Liver (tissue), 9 donors: ENCODE measurements around the gene C11orf68. TPM values are rescaled to one million over a fixed set of nuclear protein-coding genes. Genes with fewer than 3 reads are reported as not detected.

ENCODE experiments used
- DNase-seq: peaks from one replicate; pipeline ENCODE4 v3.0.0-alpha.2; 2017; ENCODE audit warnings: low spot score
- H3K27ac ChIP-seq, 2 donors: one replicate each; pipeline ENCODE4 v1.7.0; 2013; ENCODE audit warnings: inconsistent platforms in 2 of 2, low read length in 2 of 2, control low read depth in 1 of 2, low read depth in 1 of 2, mild to moderate bottlenecking in 1 of 2
- H3K27me3 ChIP-seq, 4 donors: one replicate each; pipeline versions ENCODE4 v1.6.1 to v1.7.0; 2013; ENCODE audit warnings: low read length in 3 of 4, inconsistent platforms in 1 of 4, mild to moderate bottlenecking in 1 of 4, moderate library complexity in 1 of 4; ENCODE audit not compliant: control insufficient read depth in 4 of 4, insufficient read depth in 4 of 4
- H3K36me3 ChIP-seq, 4 donors: one replicate each; pipeline versions ENCODE4 v1.6.1 to v1.7.0; 2013; ENCODE audit warnings: low read length in 3 of 4, mild to moderate bottlenecking in 3 of 4, low read depth in 1 of 4, moderate library complexity in 1 of 4; ENCODE audit not compliant: control insufficient read depth in 4 of 4, insufficient read depth in 3 of 4
- H3K4me1 ChIP-seq, 4 donors: one replicate each; pipeline versions ENCODE4 v1.6.1 to v1.7.0; 2013; ENCODE audit warnings: low read length in 3 of 4, mild to moderate bottlenecking in 3 of 4, moderate library complexity in 1 of 4; ENCODE audit not compliant: control insufficient read depth in 4 of 4, insufficient read depth in 4 of 4
- H3K4me3 ChIP-seq, 3 donors: one replicate each; pipeline versions ENCODE4 v1.6.1 to v1.7.0; 2013; ENCODE audit warnings: low read length in 3 of 3, control low read depth in 1 of 3, low read depth in 1 of 3, mild to moderate bottlenecking in 1 of 3
- H3K9ac ChIP-seq, 2 donors: one replicate each; pipeline ENCODE4 v1.7.0; 2013; ENCODE audit warnings: low read length in 2 of 2, mild to moderate bottlenecking in 2 of 2, moderate library complexity in 2 of 2, control low read depth in 1 of 2, low read depth in 1 of 2
- H3K9me3 ChIP-seq, 4 donors: one replicate each; pipeline versions ENCODE4 v1.6.1 to v1.7.0; 2013; ENCODE audit warnings: low read length in 3 of 4; ENCODE audit not compliant: control insufficient read depth in 4 of 4
- ATF3 ChIP-seq: IDR thresholded peaks from 2 replicates; pipeline ENCODE4 v1.6.1; 2016; ENCODE audit warnings: antibody characterized with exemption
- CTCF ChIP-seq: fragments of 150-350 bp; IDR thresholded peaks from 2 replicates; pipeline ENCODE4 v1.5.1; 2017; ENCODE audit warnings: improper control_type of control experiment, low read depth, low read length; ENCODE audit not compliant: missing input control
- EGR1 ChIP-seq, 2 donors: IDR thresholded peaks; 2 replicates each; pipeline ENCODE4 v1.6.1; 2016 to 2018; ENCODE audit warnings: antibody characterized with exemption in 2 of 2, low read depth in 2 of 2
- GABPA ChIP-seq, 2 donors: IDR thresholded peaks in 1 of 2; conservative IDR thresholded peaks in 1 of 2; 2 replicates each; pipeline ENCODE4 v1.6.1; 2016; ENCODE audit warnings: antibody characterized with exemption in 2 of 2, mild to moderate bottlenecking in 1 of 2, moderate library complexity in 1 of 2
- JUND ChIP-seq, 2 donors: IDR thresholded peaks; 2 replicates each; pipeline ENCODE4 v1.6.1; 2016; ENCODE audit warnings: antibody characterized with exemption in 2 of 2
- MAX ChIP-seq: IDR thresholded peaks from 2 replicates; pipeline ENCODE4 v1.6.1; 2016; ENCODE audit warnings: antibody characterized with exemption
- NR2F2 ChIP-seq: IDR thresholded peaks from 2 replicates; pipeline ENCODE4 v1.6.1; 2016; ENCODE audit warnings: antibody characterized with exemption
- RAD21 ChIP-seq, 2 donors: IDR thresholded peaks; 2 replicates each; pipeline ENCODE4 v1.6.1; 2016; ENCODE audit warnings: antibody characterized with exemption in 2 of 2, mild to moderate bottlenecking in 2 of 2
- REST ChIP-seq: IDR thresholded peaks from 2 replicates; pipeline ENCODE4 v1.6.1; 2016; ENCODE audit warnings: antibody characterized with exemption, mild to moderate bottlenecking
- RXRA ChIP-seq, 2 donors: IDR thresholded peaks; 2 replicates each; pipeline ENCODE4 v1.6.1; 2017 to 2018; ENCODE audit warnings: antibody characterized with exemption in 2 of 2, mild to moderate bottlenecking in 1 of 2
- SP1 ChIP-seq: IDR thresholded peaks from 2 replicates; pipeline ENCODE4 v1.6.1; 2018; ENCODE audit warnings: antibody characterized with exemption, mild to moderate bottlenecking
- TAF1 ChIP-seq: conservative IDR thresholded peaks from 2 replicates; pipeline ENCODE4 v1.6.1; 2016; ENCODE audit warnings: antibody characterized with exemption, mild to moderate bottlenecking
- WGBS: extraction: QIAGEN DNeasy Blood & Tissue Kit; methylation state at CpG from one replicate; pipeline ENCODE4 v1.1.7; 2013; 5-methylcytosine and 5-hydroxymethylcytosine counted together
- polyA plus RNA-seq, 2 donors: library from polyadenylated mRNA; stranded (reverse) in 1 of 2; unstranded in 1 of 2; fragments of 200-250 nt in 1 of 2; fragments of >200 nt in 1 of 2; fragmentation: Nextera tagmentation in 1 of 2; extraction: Ambion mirVana in 1 of 2; gene quantifications; one replicate each; pipeline versions ENCODE4 v1.2.1 to v1.2.3, GENCODE V29; 2013 to 2015
- total RNA-seq, 2 donors: library from RNA; depleted of rRNA; stranded (reverse); fragments of >200 nt; gene quantifications; one replicate each; pipeline ENCODE4 v1.2.3, GENCODE V29; 2014
- donor health status: healthy.
- donor health status: healthy.
- donor health status: healthy.
- donor health status: healthy.
- donor health status: healthy.

C11orf68 gene
- total and polyA plus RNA-seq, 4 donors, result 4.4 to 15.4 (median 11.2) TPM

GRCh38 chr11:65867284-65868071, 51.4 kb downstream of the C11orf68 start:
- H3K4me3 ChIP-seq, result no peak overlapping the region
- no peak for DNase-seq
- no peak for TF ChIP-seq REST
- TF ChIP-seq GABPA (IDR thresholded peaks at IDR 0.05 in 1 of 2, conservative IDR thresholded peaks at IDR 0.05 in 1 of 2), result no peak
- no peak for TF ChIP-seq RXRA (IDR thresholded peaks at IDR 0.05)
- TF ChIP-seq SP1, result no peak
- TF ChIP-seq NR2F2, result no peak
- no peak for TF ChIP-seq ATF3
- TF ChIP-seq JUND (IDR thresholded peaks at IDR 0.05), result no peak
- no peak for TF ChIP-seq RAD21 (IDR thresholded peaks at IDR 0.05)
- TF ChIP-seq MAX, result no peak
- no peak for TF ChIP-seq TAF1
- TF ChIP-seq CTCF, result no peak
- TF ChIP-seq EGR1 (IDR thresholded peaks at IDR 0.05; ENCODE audit: low read depth in 2 of 2), result no peak
- peaks cover 16 to 42% (median 21%) of the 10 kb centered on the region in 4 donors for H3K36me3 ChIP-seq
- H3K4me1 ChIP-seq, result peaks cover 0 to 10% (median 1%) of the 10 kb centered on the region in 4 donors
- no peaks in the 10 kb centered on the region for H3K27me3 ChIP-seq
- 78% methylated on average over 29 of the region's 29 CpGs for WGBS
- no peak overlapping the region for H3K9ac ChIP-seq
- no peak overlapping the region for H3K27ac ChIP-seq
- H3K9me3 ChIP-seq, result no peaks in the 10 kb centered on the region

Other genes with a start within 250 kb of the C11orf68 start
- 10 to 100 TPM; 16.1 to 20.7 TPM for gene KAT5, start 206.8 kb downstream of the C11orf68 start, total RNA-seq
- 10 to 100 TPM; 15.5 to 22.9 TPM for gene KAT5, start 206.8 kb downstream of the C11orf68 start, polyA plus RNA-seq
- gene RNASEH2C, start 198.3 kb downstream of the C11orf68 start, total RNA-seq, result 10 to 100 TPM; 20.5 to 32.4 TPM
- gene RNASEH2C, start 198.3 kb downstream of the C11orf68 start, polyA plus RNA-seq, result 10 to 100 TPM; 45.7 to 72.1 TPM
- gene AP5B1, start 138.1 kb downstream of the C11orf68 start, total RNA-seq, result 10 to 100 TPM in 1 of 2 donors, 1 to 10 TPM in 1; 4.7 to 10.8 TPM
- gene AP5B1, start 138.1 kb downstream of the C11orf68 start, polyA plus RNA-seq, result 1 to 10 TPM; 2.0 to 5.2 TPM
- under 1 TPM in 1 of 2 donors, not detected in 1; 0.05 TPM for gene OVOL1, start 132.0 kb downstream of the C11orf68 start, total RNA-seq
- gene OVOL1, start 132.0 kb downstream of the C11orf68 start, polyA plus RNA-seq, result not detected
- gene SNX32, start 85.1 kb downstream of the C11orf68 start, total RNA-seq, result under 1 TPM; under 0.01 to 0.09 TPM
- under 1 TPM; 0.02 to 0.38 TPM for gene SNX32, start 85.1 kb downstream of the C11orf68 start, polyA plus RNA-seq
- gene CFL1, start 60.9 kb downstream of the C11orf68 start, total RNA-seq, result 100 to 1,000 TPM; 184 to 186 TPM
- 100 to 1,000 TPM; 377 to 498 TPM for gene CFL1, start 60.9 kb downstream of the C11orf68 start, polyA plus RNA-seq
- gene MUS81, start 58.6 kb downstream of the C11orf68 start, total RNA-seq, result 10 to 100 TPM; 20.2 to 24.7 TPM
- gene MUS81, start 58.6 kb downstream of the C11orf68 start, polyA plus RNA-seq, result 10 to 100 TPM; 11.0 to 12.9 TPM
- 1 to 10 TPM; 5.0 to 5.2 TPM for gene EFEMP2, start 46.3 kb downstream of the C11orf68 start, total RNA-seq
- gene EFEMP2, start 46.3 kb downstream of the C11orf68 start, polyA plus RNA-seq, result 10 to 100 TPM in 1 of 2 donors, 1 to 10 TPM in 1; 5.5 to 10.7 TPM
- 1 to 10 TPM; 1.3 to 2.9 TPM for gene CTSW, start 39.2 kb downstream of the C11orf68 start, total RNA-seq
- 1 to 10 TPM; 2.0 to 2.2 TPM for gene CTSW, start 39.2 kb downstream of the C11orf68 start, polyA plus RNA-seq
- 10 to 100 TPM; 23.7 to 45.4 TPM for gene FIBP, start 30.6 kb downstream of the C11orf68 start, total RNA-seq
- 10 to 100 TPM; 27.2 to 30.9 TPM for gene FIBP, start 30.6 kb downstream of the C11orf68 start, polyA plus RNA-seq
- gene CCDC85B, start 28.4 kb downstream of the C11orf68 start, total RNA-seq, result 1 to 10 TPM; 6.8 to 7.0 TPM
- 10 to 100 TPM in 1 of 2 donors, 1 to 10 TPM in 1; 4.3 to 12.6 TPM for gene CCDC85B, start 28.4 kb downstream of the C11orf68 start, polyA plus RNA-seq
- under 1 TPM in 1 of 2 donors, not detected in 1; 0.17 TPM for gene FOSL1, start 18.7 kb downstream of the C11orf68 start, total RNA-seq
- gene FOSL1, start 18.7 kb downstream of the C11orf68 start, polyA plus RNA-seq, result under 1 TPM in 1 of 2 donors, not detected in 1; 0.20 TPM
- 10 to 100 TPM; 18.1 to 47.2 TPM for gene DRAP1, start 364 bp upstream of the C11orf68 start, total RNA-seq
- 10 to 100 TPM; 37.3 to 57.3 TPM for gene DRAP1, start 364 bp upstream of the C11orf68 start, polyA plus RNA-seq
- gene TSGA10IP, start 26.4 kb upstream of the C11orf68 start, total RNA-seq, result not detected
- under 1 TPM in 1 of 2 donors, not detected in 1; 0.02 TPM for gene TSGA10IP, start 26.4 kb upstream of the C11orf68 start, polyA plus RNA-seq
- gene SART1, start 42.7 kb upstream of the C11orf68 start, total RNA-seq, result 10 to 100 TPM; 15.1 to 24.3 TPM
- 10 to 100 TPM; 13.6 to 15.1 TPM for gene SART1, start 42.7 kb upstream of the C11orf68 start, polyA plus RNA-seq
- gene EIF1AD, start 83.1 kb upstream of the C11orf68 start, total RNA-seq, result 10 to 100 TPM; 15.9 to 18.2 TPM
- 10 to 100 TPM in 1 of 2 donors, 1 to 10 TPM in 1; 6.3 to 12.6 TPM for gene EIF1AD, start 83.1 kb upstream of the C11orf68 start, polyA plus RNA-seq
- gene BANF1, start 83.4 kb upstream of the C11orf68 start, total RNA-seq, result 10 to 100 TPM; 10.7 to 11.1 TPM
- gene BANF1, start 83.4 kb upstream of the C11orf68 start, polyA plus RNA-seq, result 10 to 100 TPM; 83.0 to 100.0 TPM
- not detected for gene CST6, start 92.9 kb upstream of the C11orf68 start, total RNA-seq
- not detected for gene CST6, start 92.9 kb upstream of the C11orf68 start, polyA plus RNA-seq
- under 1 TPM in 1 of 2 donors, not detected in 1; 0.17 TPM for gene CATSPER1, start 107.4 kb upstream of the C11orf68 start, total RNA-seq
- gene CATSPER1, start 107.4 kb upstream of the C11orf68 start, polyA plus RNA-seq, result not detected
- gene GAL3ST3, start 130.1 kb upstream of the C11orf68 start, total RNA-seq, result not detected
- not detected for gene GAL3ST3, start 130.1 kb upstream of the C11orf68 start, polyA plus RNA-seq
- gene SF3B2, start 133.3 kb upstream of the C11orf68 start, total RNA-seq, result 10 to 100 TPM; 55.7 to 67.6 TPM
- 10 to 100 TPM; 50.5 to 58.7 TPM for gene SF3B2, start 133.3 kb upstream of the C11orf68 start, polyA plus RNA-seq
- 1 to 10 TPM; 7.1 to 9.1 TPM for gene PACS1, start 151.2 kb upstream of the C11orf68 start, total RNA-seq
- gene PACS1, start 151.2 kb upstream of the C11orf68 start, polyA plus RNA-seq, result 1 to 10 TPM; 2.7 to 7.6 TPM